H1 (cell line): ENCODE data around the gene RHO. TPM values are rescaled to one million over a fixed set of nuclear protein-coding genes. Genes with fewer than 3 reads are reported as not detected.

ENCODE experiments used
- CTCF ChIA-PET: fragments of 300-600 bp; sonication (Branson Sonifier 250); formaldehyde crosslinking; loops from one replicate; lab custom pipeline; 2021; ENCODE audit not compliant: partially characterized antibody; lab: Charles Lee
- POLR2A ChIA-PET: fragments of 300-600 bp; sonication (Branson Sonifier 250); formaldehyde crosslinking; loops from one replicate; lab custom pipeline; 2021; ENCODE audit warnings: inconsistent platforms; ENCODE audit not compliant: partially characterized antibody; lab: Charles Lee
- DNase-seq, 2 experiments: peaks; one replicate each; pipeline versions ENCODE4 v3.0.0 to v3.0.0-alpha.2; 2010 to 2022; ENCODE audit warnings: low spot score in 2 of 2, low read depth in 1 of 2, mixed read lengths in 1 of 2
- FAIRE-seq: peaks from 2 replicates; lab custom pipeline; 2011; peaks lifted over from hg19 to GRCh38; lab: Jason Lieb, UNC
- H2AFZ ChIP-seq: 2 replicates; pipeline ENCODE4 v1.8.1; 2012; ENCODE audit warnings: low read length, inconsistent platforms
- H2AK5ac ChIP-seq: 2 replicates; pipeline ENCODE4 v1.6.1; 2013; ENCODE audit warnings: low read depth, low read length
- H2BK120ac ChIP-seq: replicated peaks from 2 replicates; pipeline ENCODE3; 2013; ENCODE audit warnings: low read depth, low read length, inconsistent platforms
- H2BK12ac ChIP-seq: 2 replicates; pipeline ENCODE4 v1.6.1; 2013; ENCODE audit warnings: low read depth, low read length
- H2BK15ac ChIP-seq: 2 replicates; pipeline ENCODE4 v1.6.1; 2013; ENCODE audit warnings: low read length
- H2BK20ac ChIP-seq: 2 replicates; pipeline ENCODE4 v1.6.1; 2013; ENCODE audit warnings: low read length
- H2BK5ac ChIP-seq: 2 replicates; pipeline ENCODE4 v1.6.1; 2013; ENCODE audit warnings: low read depth, low read length
- H3K14ac ChIP-seq: 2 replicates; pipeline ENCODE4 v1.6.1; 2013; ENCODE audit warnings: inconsistent platforms; ENCODE audit not compliant: insufficient read length
- H3K18ac ChIP-seq: 2 replicates; pipeline ENCODE4 v1.6.1; 2013; ENCODE audit warnings: low read length; ENCODE audit errors: extremely low read depth
- H3K23ac ChIP-seq: 2 replicates; pipeline ENCODE4 v1.6.1; 2013; ENCODE audit warnings: inconsistent platforms; ENCODE audit not compliant: insufficient read length
- H3K23me2 ChIP-seq: 2 replicates; pipeline ENCODE4 v1.6.1; 2013; ENCODE audit warnings: low read depth, low read length
- H3K27ac ChIP-seq: 2 replicates; pipeline ENCODE4 v1.6.1; 2011; ENCODE audit warnings: low read depth, low read length, inconsistent platforms
- H3K27me3 ChIP-seq, 4 experiments: replicated peaks in 1 of 4; 1 replicate in 1 of 4; 2 replicates in 3 of 4; pipeline versions ENCODE4 v1.6.1 to v1.8.1; 2011 to 2013; ENCODE audit warnings: low read length in 3 of 4, mild to moderate bottlenecking in 3 of 4, inconsistent platforms in 2 of 4, mixed read lengths in 2 of 4, moderate library complexity in 1 of 4; ENCODE audit not compliant: control insufficient read depth in 3 of 4, insufficient read depth in 3 of 4; ENCODE audit errors: extremely low read depth in 1 of 4
- H3K36me3 ChIP-seq, 4 experiments: 2 replicates each; pipeline versions ENCODE4 v1.6.1 to v1.8.1; 2011 to 2013; ENCODE audit warnings: mild to moderate bottlenecking in 4 of 4, low read length in 3 of 4, moderate library complexity in 2 of 4, control low read depth in 1 of 4, inconsistent platforms in 1 of 4; ENCODE audit not compliant: insufficient read depth in 4 of 4, control insufficient read depth in 2 of 4
- H3K4ac ChIP-seq: replicated peaks from 2 replicates; pipeline ENCODE3; 2013; ENCODE audit warnings: low read length, low read depth, mixed read lengths, inconsistent platforms; ENCODE audit not compliant: insufficient read length
- H3K4me1 ChIP-seq, 4 experiments: replicated peaks in 1 of 4; 1 replicate in 1 of 4; 2 replicates in 3 of 4; pipeline versions ENCODE4 v1.6.1 to v1.8.1; 2011 to 2013; ENCODE audit warnings: low read length in 3 of 4, inconsistent platforms in 2 of 4, mixed read lengths in 1 of 4; ENCODE audit not compliant: insufficient read depth in 4 of 4, control insufficient read depth in 3 of 4
- H3K4me2 ChIP-seq, 2 experiments: 2 replicates each; pipeline versions ENCODE4 v1.6.1 to v1.8.1; 2011 to 2013; ENCODE audit warnings: low read depth in 2 of 2, low read length in 2 of 2, control low read depth in 1 of 2, inconsistent platforms in 1 of 2, mild to moderate bottlenecking in 1 of 2; ENCODE audit not compliant: insufficient read depth in 1 of 2
- H3K4me3 ChIP-seq, 4 experiments: fragments of 200-600, 300-600 bp in 1 of 4; sonication (generic), shearing (Covaris generic), sonication (Bioruptor Twin) in 1 of 4; 2 replicates each; pipeline versions ENCODE4 v1.5.1 to v1.8.1; 2011 to 2016; ENCODE audit warnings: low read length in 4 of 4, low read depth in 3 of 4, control low read depth in 2 of 4, inconsistent platforms in 2 of 4, mild to moderate bottlenecking in 2 of 4, mixed read lengths in 1 of 4, moderate library complexity in 1 of 4; ENCODE audit not compliant: insufficient read depth in 2 of 4; ENCODE audit errors: extremely low read depth in 1 of 4
- H3K56ac ChIP-seq: replicated peaks from 2 replicates; pipeline ENCODE3; 2013; ENCODE audit warnings: low read depth, mild to moderate bottlenecking, mixed read lengths, low read length, inconsistent platforms; ENCODE audit not compliant: insufficient read length
- H3K79me1 ChIP-seq: 2 replicates; pipeline ENCODE4 v1.6.1; 2013; ENCODE audit warnings: low read depth, low read length, control low read depth
- H3K79me2 ChIP-seq, 2 experiments: 2 replicates each; pipeline versions ENCODE4 v1.6.1 to v1.8.1; 2012 to 2013; ENCODE audit warnings: low read length in 2 of 2, mild to moderate bottlenecking in 2 of 2, inconsistent platforms in 1 of 2; ENCODE audit not compliant: insufficient read depth in 2 of 2, control insufficient read depth in 1 of 2
- H3K9ac ChIP-seq, 4 experiments: replicated peaks in 1 of 4; 1 replicate in 1 of 4; 2 replicates in 3 of 4; pipeline versions ENCODE4 v1.6.1 to v1.8.1; 2011 to 2013; ENCODE audit warnings: low read depth in 3 of 4, low read length in 3 of 4, control low read depth in 2 of 4, mild to moderate bottlenecking in 2 of 4, moderate library complexity in 2 of 4, inconsistent platforms in 1 of 4; ENCODE audit errors: extremely low read depth in 1 of 4
- H3K9me3 ChIP-seq, 2 experiments: 2 replicates each; pipeline versions ENCODE4 v1.6.1 to v1.8.1; 2012 to 2013; ENCODE audit warnings: mild to moderate bottlenecking in 2 of 2, moderate library complexity in 2 of 2, control low read depth in 1 of 2, inconsistent platforms in 1 of 2, low read depth in 1 of 2, low read length in 1 of 2, mixed read lengths in 1 of 2; ENCODE audit not compliant: insufficient read depth in 2 of 2
- H4K20me1 ChIP-seq, 2 experiments: replicated peaks in 1 of 2; 2 replicates each; pipeline versions ENCODE3 to v1.8.1; 2011 to 2013; ENCODE audit warnings: inconsistent platforms in 2 of 2, low read length in 2 of 2, mild to moderate bottlenecking in 1 of 2; ENCODE audit not compliant: insufficient read depth in 2 of 2, control insufficient read depth in 1 of 2
- H4K5ac ChIP-seq: 2 replicates; pipeline ENCODE4 v1.6.1; 2013; ENCODE audit warnings: low read length, low read depth, mixed read lengths, inconsistent platforms; ENCODE audit not compliant: insufficient read length
- H4K8ac ChIP-seq: 2 replicates; pipeline ENCODE4 v1.8.0; 2013; ENCODE audit warnings: mild to moderate bottlenecking, moderate library complexity, low read length, inconsistent platforms; ENCODE audit not compliant: insufficient read depth; ENCODE audit errors: extremely low read depth
- H4K91ac ChIP-seq: replicated peaks from 2 replicates; pipeline ENCODE3; 2013; ENCODE audit warnings: low read length, mixed read lengths, inconsistent platforms; ENCODE audit not compliant: insufficient read length
- JUN ChIP-seq: IDR thresholded peaks from 2 replicates; pipeline ENCODE4 v1.6.1; 2011; ENCODE audit warnings: low read depth, mild to moderate bottlenecking, improper control_type of control experiment, low read length
- RNF2 ChIP-seq: fragments of 200-900, 300-1000 bp; sonication (generic); IDR thresholded peaks from 2 replicates; pipeline ENCODE4 v1.7.1; 2016; ENCODE audit warnings: borderline replicate concordance, low read depth, mild to moderate bottlenecking, antibody characterized with exemption, low read length; ENCODE audit not compliant: poor library complexity, severe bottlenecking; ENCODE audit errors: missing control alignments
- WGBS, 2 experiments: shearing (Covaris generic) in 1 of 2; methylation state at CpG; one replicate each; pipeline versions ENCODE4 v1.1.6 to v1.1.7; 2013 to 2015; ENCODE audit warnings: low lambda C conversion rate in 2 of 2, mixed read lengths in 2 of 2, inconsistent platforms in 1 of 2, low coverage in 1 of 2, missing lambda C conversion rate in 1 of 2; ENCODE audit not compliant: insufficient replicate concordance in 2 of 2, insufficient coverage in 1 of 2, insufficient read length in 1 of 2; ENCODE audit errors: extremely low coverage in 1 of 2, missing lambda C conversion rate in 1 of 2; 5-methylcytosine and 5-hydroxymethylcytosine counted together
- polyA plus RNA-seq, 7 experiments: library from polyadenylated mRNA; depleted of rRNA in 3 of 7; stranded (reverse) in 5 of 7; unstranded in 2 of 7; fragments of >200 nt in 5 of 7; fragments of 200-250 nt in 2 of 7; gene quantifications; 1 replicate in 5 of 7; 2 replicates in 1 of 7; 4 replicates in 1 of 7; pipeline versions ENCODE4 v1.2.1 to v1.2.3, GENCODE V29; 2011 to 2013; ENCODE audit warnings: missing spikeins in 2 of 7, mixed read lengths in 2 of 7
- total RNA-seq: library from RNA; stranded (reverse); fragmentation: NEBNext Ultra II Directional; extraction: Animal tissue kit (Norgen Biotek cat#: 25700); gene quantifications from 2 replicates; pipeline ENCODE4 v1.2.1, GENCODE V29; 2021

The RHO gene
- total and polyA plus RNA-seq, 2 of the 8 experiments (the other 6 are each of a cell fraction or from before 2014, with no cell fraction given), result not detected

DNA sequence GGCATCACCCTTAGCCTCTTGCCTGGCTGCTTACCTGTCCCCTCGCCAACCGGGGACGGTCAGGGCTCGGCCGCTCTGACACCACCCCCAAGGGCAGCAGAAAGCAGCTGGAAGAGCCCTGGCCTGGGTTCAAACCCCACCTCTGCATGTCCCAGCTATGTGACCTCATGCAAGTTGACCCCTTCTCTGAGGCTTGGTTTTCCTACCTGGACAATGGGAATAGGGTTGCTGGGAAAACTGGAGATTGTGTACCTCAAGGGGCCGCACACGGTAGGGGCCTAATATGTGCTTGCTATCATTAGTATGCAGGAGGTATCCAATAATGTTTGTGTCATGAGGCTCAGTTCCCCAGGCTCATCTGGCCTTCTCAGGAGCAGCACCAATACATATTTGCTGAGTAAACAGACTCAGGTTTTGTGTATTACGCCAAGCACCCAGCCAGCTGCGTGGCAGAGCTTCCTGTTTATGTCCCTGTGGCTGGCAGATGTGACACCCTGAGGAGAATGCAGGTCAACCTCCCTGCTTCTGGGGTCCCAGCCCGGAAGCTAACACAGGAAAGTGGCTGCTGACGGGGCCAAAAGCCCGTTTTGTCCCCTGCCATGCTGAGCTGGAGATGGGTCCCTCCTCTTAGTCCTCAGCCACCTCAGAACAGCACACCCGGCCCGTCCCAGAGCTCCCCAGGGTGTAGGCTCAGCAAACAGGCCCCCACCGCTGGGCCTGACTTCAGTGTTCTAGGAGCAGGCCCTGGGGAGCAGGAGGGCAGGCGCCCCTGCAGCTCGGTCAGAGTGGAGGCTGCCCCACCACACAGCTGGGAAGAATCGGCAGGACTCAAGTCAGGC lies 48.3 kb downstream of the RHO start:
- Histone ChIP-seq H2BK12ac (no peak overlapping the region), H3K27me3 (no peaks in the 10 kb centered on the region), H4K5ac (no peak overlapping the region), H3K79me1 (0 out of 2 replicates have a peak, but pooled peaks cover 2% of the 10 kb centered on the region), H4K91ac (no peak overlapping the region), H2BK5ac (no peak overlapping the region), H2BK120ac (no peak overlapping the region), H2AK5ac (no peak overlapping the region), H3K9me3 (no peaks in the 10 kb centered on the region), H3K4me3 (no peak overlapping the region), H3K4me1 (peaks cover 0 to 19% (median 2%) of the 10 kb centered on the region in 4 experiments; a peak in 4 of 7 replicates), H3K4me2 (no peak overlapping the region), H4K8ac (peak overlapping the region; percentile 69; the same call in 1 of the 2 replicates), H3K23ac (no peak overlapping the region), H3K36me3 (no peaks in the 10 kb centered on the region), H3K18ac (no peak overlapping the region), H3K9ac (no peak overlapping the region), H3K4ac (no peak overlapping the region), H3K79me2 (no peaks in the 10 kb centered on the region), H2BK15ac (no peak overlapping the region), H3K23me2 (no peaks in the 10 kb centered on the region), H2AFZ (no peak overlapping the region), H3K14ac (no peak overlapping the region), H3K27ac (no peak overlapping the region), H2BK20ac (no peak overlapping the region), H3K56ac (no peak overlapping the region), H4K20me1 (peaks cover 0 to 2% of the 10 kb centered on the region in 2 experiments)
- WGBS, 2 experiments, result 87% methylated on average over 18 of the region's 18 CpGs; no CpG with 5 or more reads in 1 of the 2 experiments
- ChIA-PET CTCF (interaction anchor here (0.9 to 5.1 kb wide), 14 partner anchors 10 to 366 kb away, joined by 3 to 19 read pairs (median 4); no protein-coding TSS in a partner anchor), POLR2A (interaction anchor here (0.5 to 1.3 kb wide), 4 partner anchors 15 to 894 kb away, joined by 3 to 6 read pairs (median 3); no protein-coding TSS in a partner anchor)
- FAIRE-seq, result no peak
- TF ChIP-seq JUN (no peak), RNF2 (no peak)
- no peak for DNase-seq
